SK-N-SH treated with all-trans-retinoic acid at 6 μM for 48 hours (cell line): ENCODE results near the gene SDCCAG8.

Experiments
- ATAC-seq: fragments of 200-7000 bp; cut with Tn5 transposase; 3 replicates; pipeline ENCODE4 v1.9.1; 2020; ENCODE audit warnings: mild to moderate bottlenecking, moderate library complexity
- ARNTL ChIP-seq: fragments of 450-650 bp; formaldehyde crosslinking; IDR thresholded peaks from 2 replicates; pipeline ENCODE4 v1.5.0; 2020; ENCODE audit warnings: low read depth, mild to moderate bottlenecking, moderate library complexity, borderline replicate concordance
- CREB5 ChIP-seq: fragments of 250-450 bp; sonication (Bioruptor Pico); IDR thresholded peaks from 2 replicates; pipeline ENCODE4 v1.5.1; 2020; ENCODE audit warnings: low read depth, mild to moderate bottlenecking, moderate library complexity
- CSDC2 ChIP-seq: fragments of 250-450 bp; sonication (Bioruptor Pico); IDR thresholded peaks from 2 replicates; pipeline ENCODE4 v1.5.0; 2020; ENCODE audit warnings: mild to moderate bottlenecking, moderate library complexity
- GLIS3 ChIP-seq: fragments of 250-450 bp; sonication (Bioruptor Pico); IDR thresholded peaks from 2 replicates; pipeline ENCODE4 v1.5.0; 2020; ENCODE audit warnings: mild to moderate bottlenecking, moderate library complexity
- ISL1 ChIP-seq: fragments of 250-450 bp; sonication (Bioruptor Pico); IDR thresholded peaks from 2 replicates; pipeline ENCODE4 v2.1.2; 2022; ENCODE audit warnings: mild to moderate bottlenecking, moderate library complexity
- OSR1 ChIP-seq: fragments of 250-450 bp; sonication (Bioruptor Pico); IDR thresholded peaks from 2 replicates; pipeline ENCODE4 v1.8.0; 2022; ENCODE audit warnings: moderate library complexity, mild to moderate bottlenecking, inconsistent platforms
- PATZ1 ChIP-seq: fragments of 250-450 bp; sonication (Bioruptor Pico); IDR thresholded peaks from 2 replicates; pipeline ENCODE4 v1.8.0; 2020; ENCODE audit warnings: mild to moderate bottlenecking, moderate library complexity, borderline replicate concordance
- POU6F1 ChIP-seq: fragments of 250-450 bp; sonication (Bioruptor Pico); IDR thresholded peaks from 2 replicates; pipeline ENCODE4 v1.8.0; 2021; ENCODE audit warnings: low read depth, mild to moderate bottlenecking, moderate library complexity, borderline replicate concordance
- PPARA ChIP-seq: fragments of 250-450 bp; sonication (Bioruptor Pico); IDR thresholded peaks from 2 replicates; pipeline ENCODE4 v1.5.0; 2020; ENCODE audit warnings: mild to moderate bottlenecking, borderline replicate concordance
- RARB ChIP-seq: fragments of 250-450 bp; sonication (Bioruptor Pico); IDR thresholded peaks from 2 replicates; pipeline ENCODE4 v1.8.0; 2021; ENCODE audit warnings: mild to moderate bottlenecking, moderate library complexity
- SNAI2 ChIP-seq: fragments of 250-450 bp; sonication (Bioruptor Pico); IDR thresholded peaks from 2 replicates; pipeline ENCODE4 v1.5.0; 2020; ENCODE audit warnings: mild to moderate bottlenecking, moderate library complexity
- TCF4 ChIP-seq: fragments of 250-450 bp; sonication (Bioruptor Pico); IDR thresholded peaks from 2 replicates; pipeline ENCODE4 v1.8.0; 2021; ENCODE audit warnings: mild to moderate bottlenecking, moderate library complexity, borderline replicate concordance
- TOX ChIP-seq: fragments of 250-450 bp; sonication (Bioruptor Pico); IDR thresholded peaks from 2 replicates; pipeline ENCODE4 v1.8.0; 2021; ENCODE audit warnings: mild to moderate bottlenecking, moderate library complexity, borderline replicate concordance
- TSHZ2 ChIP-seq: fragments of 250-450 bp; sonication (Bioruptor Pico); IDR thresholded peaks from 2 replicates; pipeline ENCODE4 v1.5.0; 2020; ENCODE audit warnings: mild to moderate bottlenecking, moderate library complexity
- ZC3H10 ChIP-seq: fragments of 250-450 bp; sonication (Bioruptor Pico); IDR thresholded peaks from 2 replicates; pipeline ENCODE4 v1.5.1; 2021; ENCODE audit warnings: mild to moderate bottlenecking, moderate library complexity
- ZFP3 ChIP-seq: fragments of 250-450 bp; sonication (Bioruptor Pico); IDR thresholded peaks from 2 replicates; pipeline ENCODE4 v1.5.0; 2020; ENCODE audit warnings: mild to moderate bottlenecking, moderate library complexity
- ZNF565 ChIP-seq: fragments of 450-650 bp; formaldehyde crosslinking; conservative IDR thresholded peaks from 2 replicates; pipeline ENCODE4 v1.5.0; 2020; ENCODE audit warnings: low read depth, mild to moderate bottlenecking, moderate library complexity
- ZNF70 ChIP-seq: fragments of 450-650 bp; formaldehyde crosslinking; IDR thresholded peaks from 2 replicates; pipeline ENCODE4 v1.5.0; 2020; ENCODE audit warnings: mild to moderate bottlenecking, moderate library complexity
- ZNF8 ChIP-seq: fragments of 450-650 bp; formaldehyde crosslinking; IDR thresholded peaks from 2 replicates; pipeline ENCODE4 v1.5.0; 2020; ENCODE audit warnings: mild to moderate bottlenecking, moderate library complexity

SDCCAG8 gene

GRCh38 chr1:243493156-243494129 is 237.6 kb downstream of the SDCCAG8 start:
- TF ChIP-seq ISL1 (CRISPR knock-in tag) (peak; percentile 95), ZC3H10 (peak; percentile 87), RARB (CRISPR knock-in tag) (peak; percentile 80; the same call in 1 of the 2 replicates), ZNF8 (CRISPR knock-in tag) (no peak), POU6F1 (CRISPR knock-in tag) (peak; percentile 93; the same call in 1 of the 2 replicates), PATZ1 (peak; percentile 90), PPARA (CRISPR knock-in tag) (no peak), TCF4 (0 out of 2 replicates have a peak, but pooled peaks have one; percentile 28), TOX (peak; percentile 90)
- peak; percentile 75 for ATAC-seq

- ATAC-seq: no peak
- TF ChIP-seq ARNTL (CRISPR knock-in tag) (no peak), GLIS3 (no peak), ZNF70 (no peak), ZNF8 (CRISPR knock-in tag) (no peak), CREB5 (CRISPR knock-in tag) (no peak), TCF4 (no peak), ZFP3 (no peak), OSR1 (CRISPR knock-in tag) (no peak), ZC3H10 (no peak), POU6F1 (CRISPR knock-in tag) (no peak), TSHZ2 (CRISPR knock-in tag) (no peak), SNAI2 (no peak), ZNF565 (CRISPR knock-in tag) (no peak), PATZ1 (no peak), PPARA (CRISPR knock-in tag) (no peak), CSDC2 (CRISPR knock-in tag) (no peak)
These were observed 239.0 kb downstream of the SDCCAG8 start for GRCh38 chr1:243494741-243495431.
